Dedifferentiated amniotic fluid mesenchymal stem cell (primary cell): ENCODE data around the gene BCAM.
"Not testable (repeated sequence)": the region's sequence is repeated elsewhere in the genome, so short reads cannot be mapped to it uniquely, and the experiment has no call there.

ENCODE experiments used
- DNase-seq: peaks from one replicate; pipeline ENCODE4 v3.0.0-alpha.2; 2016; ENCODE audit errors: extremely low spot score

The BCAM gene, protein sequence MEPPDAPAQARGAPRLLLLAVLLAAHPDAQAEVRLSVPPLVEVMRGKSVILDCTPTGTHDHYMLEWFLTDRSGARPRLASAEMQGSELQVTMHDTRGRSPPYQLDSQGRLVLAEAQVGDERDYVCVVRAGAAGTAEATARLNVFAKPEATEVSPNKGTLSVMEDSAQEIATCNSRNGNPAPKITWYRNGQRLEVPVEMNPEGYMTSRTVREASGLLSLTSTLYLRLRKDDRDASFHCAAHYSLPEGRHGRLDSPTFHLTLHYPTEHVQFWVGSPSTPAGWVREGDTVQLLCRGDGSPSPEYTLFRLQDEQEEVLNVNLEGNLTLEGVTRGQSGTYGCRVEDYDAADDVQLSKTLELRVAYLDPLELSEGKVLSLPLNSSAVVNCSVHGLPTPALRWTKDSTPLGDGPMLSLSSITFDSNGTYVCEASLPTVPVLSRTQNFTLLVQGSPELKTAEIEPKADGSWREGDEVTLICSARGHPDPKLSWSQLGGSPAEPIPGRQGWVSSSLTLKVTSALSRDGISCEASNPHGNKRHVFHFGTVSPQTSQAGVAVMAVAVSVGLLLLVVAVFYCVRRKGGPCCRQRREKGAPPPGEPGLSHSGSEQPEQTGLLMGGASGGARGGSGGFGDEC

DNA sequence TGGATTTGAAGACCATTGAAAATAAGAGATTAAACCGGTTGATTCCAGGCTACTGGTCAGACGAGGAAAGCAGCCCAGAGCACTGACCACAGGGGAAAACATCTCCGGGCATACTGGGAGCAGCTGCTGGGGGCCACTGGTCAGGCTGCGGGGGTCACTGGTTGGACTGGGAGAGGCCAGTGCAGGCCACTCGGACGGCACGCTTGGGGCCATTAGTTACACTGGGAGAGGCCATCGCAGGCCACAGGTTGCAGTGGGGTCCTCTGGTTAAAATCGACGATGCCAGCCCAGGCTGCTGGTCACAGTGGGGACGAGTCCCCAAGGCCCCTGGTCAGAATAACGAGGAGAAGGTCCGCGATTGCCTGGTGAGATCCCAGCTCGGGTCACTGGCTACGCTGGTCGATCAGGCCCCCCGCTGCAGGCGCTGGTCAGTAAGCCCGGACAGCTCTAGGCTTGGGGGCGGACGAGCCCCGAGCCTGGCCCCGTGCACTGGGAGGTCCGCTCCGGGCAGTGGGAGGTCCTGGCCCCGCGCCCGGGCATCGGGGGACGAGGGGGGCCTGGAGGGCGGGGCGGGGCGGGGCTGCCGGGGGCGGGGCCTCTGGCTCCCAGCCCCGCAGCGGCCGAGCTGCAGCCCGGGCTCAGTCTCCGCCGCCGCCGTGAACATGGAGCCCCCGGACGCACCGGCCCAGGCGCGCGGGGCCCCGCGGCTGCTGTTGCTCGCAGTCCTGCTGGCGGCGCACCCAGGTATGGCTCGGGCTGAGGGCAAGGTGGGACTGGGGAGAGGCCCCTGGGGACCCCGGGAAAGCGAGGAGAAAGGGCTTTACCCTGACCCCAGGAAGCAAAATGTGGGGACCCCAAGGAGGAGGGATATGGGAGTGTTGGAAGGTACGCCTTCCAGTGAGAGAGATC, at the start of gene BCAM:
Gene BCAM, plus strand, starts transcription at position 641 of the 909 bp plus-strand sequence. Its CDS starts 22 bp downstream, at position 663.
- peak; percentile 35 for DNase-seq

GRCh38 chr19:44762038-44762437, 46.9 kb upstream of the BCAM start:
- DNase-seq: no peak

- DNase-seq: no peak
Observed at GRCh38 chr19:44765033-44765948, 43.6 kb upstream of the BCAM start.

DNA sequence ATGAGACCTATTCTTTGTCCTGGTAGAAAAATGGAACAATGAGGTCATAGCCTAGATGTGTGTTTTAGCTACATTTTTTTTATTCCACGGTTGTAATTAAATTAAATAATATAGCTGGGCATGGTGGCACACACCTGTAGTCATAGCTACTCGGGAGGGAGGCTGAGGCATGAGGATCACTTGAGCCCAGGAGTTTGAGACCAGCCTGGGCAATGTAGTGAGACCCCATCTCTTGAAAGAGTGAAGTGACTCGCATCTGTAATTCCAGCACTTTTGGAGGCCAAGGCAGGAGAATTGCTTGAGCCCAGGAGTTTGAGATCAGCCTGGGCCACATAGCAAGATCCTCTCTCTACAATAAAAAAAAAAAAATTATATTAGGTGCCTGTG, 43.0 kb upstream of the BCAM start:
- DNase-seq: no peak

GRCh38 chr19:44767295-44768180, 41.4 kb upstream of the BCAM start:
- no peak for DNase-seq

GRCh38 chr19:44770550-44771257, 38.2 kb upstream of the BCAM start:
- DNase-seq: peak; percentile 87

- not testable (repeated sequence) for DNase-seq
Observed at GRCh38 chr19:44772144-44772543, 36.8 kb upstream of the BCAM start.

DNA sequence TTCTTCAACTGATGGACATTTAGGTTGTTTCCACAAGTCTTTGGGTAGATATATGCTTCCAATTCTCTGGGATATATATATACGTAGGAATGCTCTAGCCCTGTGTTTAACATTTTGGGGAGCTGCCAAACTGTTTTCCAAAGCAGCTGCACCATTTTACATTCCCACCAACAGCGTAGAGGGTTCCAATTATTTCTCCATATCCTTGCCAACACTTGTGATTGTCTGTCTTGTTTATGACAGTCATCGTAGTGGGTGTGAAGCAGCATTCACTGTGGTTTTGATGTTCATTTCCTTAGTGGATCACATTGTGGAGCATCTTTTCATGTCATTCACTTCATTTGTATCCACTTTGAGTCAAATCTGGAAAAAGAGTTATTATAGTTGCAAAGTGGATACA, 35.9 kb upstream of the BCAM start:
- no peak for DNase-seq

GRCh38 chr19:44775676-44776240, 33.1 kb upstream of the BCAM start:
- DNase-seq: no peak

DNA sequence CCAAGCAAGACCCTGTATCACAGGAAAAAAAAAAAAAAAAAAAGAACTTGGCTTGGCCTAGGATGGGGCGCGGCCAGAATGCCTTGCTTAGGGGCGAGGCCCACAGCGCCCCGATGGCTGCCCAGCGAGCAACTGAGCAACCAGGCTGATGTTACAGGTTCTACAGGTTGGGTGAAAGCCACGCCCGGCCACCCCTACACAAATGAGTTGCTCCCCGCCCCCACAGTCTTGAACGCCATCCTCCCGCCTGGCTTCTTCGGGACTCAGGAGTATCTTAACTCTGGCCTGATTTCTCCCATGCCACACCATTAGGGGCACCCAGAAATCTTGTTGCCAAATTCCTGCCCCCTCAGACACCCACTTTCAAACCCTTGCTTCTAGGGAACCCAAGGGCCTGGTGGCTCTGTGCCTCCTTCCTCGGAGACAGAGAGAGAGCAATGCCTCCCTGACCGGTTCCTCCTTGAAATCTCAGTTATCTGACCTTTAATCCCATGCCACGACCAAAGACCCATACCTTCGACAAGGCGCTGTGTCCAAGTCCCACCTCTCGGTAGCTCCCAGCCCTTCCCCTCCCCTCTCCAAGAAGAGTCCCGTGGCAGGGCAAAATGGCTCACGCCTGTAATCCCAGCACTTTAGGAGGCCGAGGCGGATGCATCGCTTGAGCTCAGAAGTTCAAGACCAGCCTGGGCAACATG, 32.4 kb upstream of the BCAM start:
- no peak for DNase-seq

- no peak for DNase-seq
Observed at GRCh38 chr19:44777715-44778347, 31.1 kb upstream of the BCAM start, which contains the start of gene CBLC. CBLC (plus strand) TSS chr19:44777890; CDS start chr19:44777932, 42 bp downstream.

- no peak for DNase-seq
Observed at GRCh38 chr19:44779150-44779549, 29.8 kb upstream of the BCAM start.

DNA sequence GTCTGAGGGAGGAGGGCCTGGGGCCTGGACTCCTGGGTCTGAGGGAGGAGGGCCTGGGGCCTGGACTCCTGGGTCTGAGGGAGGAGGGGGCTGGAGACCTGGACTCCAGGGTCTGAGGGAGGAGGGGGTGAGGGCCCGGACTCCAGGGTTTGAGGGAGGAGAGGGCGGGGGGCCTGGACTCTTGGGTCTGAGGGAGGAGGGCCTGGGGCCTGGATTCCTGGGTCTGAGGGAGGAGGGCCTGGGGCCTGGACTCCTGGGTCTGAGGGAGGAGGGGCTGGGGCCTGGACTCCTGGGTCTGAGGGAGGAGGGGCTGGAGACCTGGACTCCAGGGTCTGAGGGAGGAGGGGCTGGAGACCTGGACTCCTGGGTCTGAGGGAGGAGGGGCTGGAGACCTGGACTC, 27.2 kb upstream of the BCAM start:
- not testable (repeated sequence) for DNase-seq

GRCh38 chr19:44782729-44783128, 26.2 kb upstream of the BCAM start:
- no peak for DNase-seq

DNA sequence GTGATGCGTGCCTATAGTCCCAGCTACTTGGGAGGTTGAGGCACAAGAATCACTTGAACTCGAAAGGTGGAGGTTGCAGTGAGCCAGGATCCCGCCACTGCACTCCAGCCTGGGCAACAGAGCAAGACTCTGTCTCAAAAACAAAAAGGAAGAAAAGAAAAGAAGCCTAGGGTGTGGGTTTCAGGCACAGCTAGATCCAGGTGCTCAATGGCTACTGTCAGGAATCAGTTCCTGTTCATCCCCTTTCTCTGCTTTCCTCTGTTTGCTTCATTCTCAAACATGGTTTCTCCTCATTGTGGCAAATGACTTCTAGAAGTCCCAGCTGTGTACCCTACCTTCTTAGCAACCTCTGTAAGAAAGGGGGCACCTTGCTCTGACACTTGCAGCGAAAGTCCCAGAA, 25.4 kb upstream of the BCAM start:
- no peak for DNase-seq

DNA sequence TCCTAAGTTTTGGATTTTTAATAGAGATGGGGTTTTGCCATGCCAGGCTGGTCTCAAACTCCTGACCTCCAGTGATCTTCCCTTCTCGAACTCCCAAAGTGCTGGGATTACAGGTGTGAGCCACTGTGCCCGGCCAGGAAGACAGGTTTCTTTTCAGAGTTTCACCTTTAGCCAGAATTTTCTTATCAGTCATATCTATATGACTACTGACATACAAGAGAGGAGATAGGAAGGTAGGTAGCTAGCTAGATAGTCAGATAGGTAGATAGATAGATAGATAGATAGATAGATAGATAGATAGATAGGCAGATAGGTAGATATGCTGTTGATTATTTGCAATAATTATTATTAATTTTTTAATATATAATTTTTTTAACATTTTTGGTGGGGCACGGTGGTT, 23.6 kb upstream of the BCAM start:
- no peak for DNase-seq

DNA sequence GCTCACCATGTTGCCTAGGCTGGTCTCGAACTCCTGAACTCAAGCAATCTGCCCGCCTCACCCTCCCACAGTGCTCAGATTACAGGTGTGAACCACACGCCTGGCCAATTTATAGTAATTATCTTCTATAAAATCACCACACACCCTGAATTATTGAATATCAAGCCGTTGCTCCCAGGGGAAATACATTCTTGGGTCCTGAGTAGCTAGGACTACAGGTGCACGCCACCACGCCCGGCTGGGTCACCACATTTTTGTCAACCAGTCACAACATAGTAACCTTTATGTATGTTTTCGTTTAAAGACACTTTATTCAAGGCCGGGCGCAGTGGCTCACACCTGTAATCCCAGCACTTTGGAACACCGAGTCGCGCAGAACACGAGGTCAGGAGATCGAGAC, 22.9 kb upstream of the BCAM start:
- no peak for DNase-seq

DNA sequence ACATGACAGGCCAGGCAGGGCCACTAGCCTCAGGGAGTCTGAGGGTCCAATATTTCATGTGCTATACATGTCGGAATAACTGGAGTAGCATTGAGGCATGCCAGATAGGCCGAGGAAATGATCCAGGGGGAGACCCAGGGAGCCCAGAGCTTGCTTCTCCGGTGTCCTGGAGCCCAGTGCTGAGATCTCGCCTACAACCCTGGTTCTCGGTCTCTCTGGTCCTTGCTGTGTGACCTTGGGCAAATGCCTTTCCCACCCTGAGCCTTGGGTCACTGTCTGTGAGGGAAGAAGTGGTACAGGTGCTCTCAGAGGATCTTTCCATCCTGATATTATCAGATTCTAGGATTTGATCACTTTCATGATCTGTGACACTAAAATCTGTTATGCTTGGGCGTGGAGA, 19.9 kb upstream of the BCAM start:
- no peak for DNase-seq
